GM11168 (cell line): ENCODE measurements around the gene MAX.

Experiments used
- in situ Hi-C: fragments of 300-500 bp; cut with MboI; formaldehyde crosslinking; loops from one replicate; pipeline ENCODE4 v1.12.0; 2022; ENCODE audit warnings: low sequenced_read_pairs; ENCODE audit not compliant: unreplicated experiment

Gene MAX

GRCh38 chr14:65102441-65103149, at the start of gene MAX:
MAX (minus strand) TSS chr14:65102517; CDS start chr14:65102339, 178 bp downstream.
- in situ Hi-C loops, result no loop called here

- in situ Hi-C loops, result no loop called here
These were observed 49.3 kb upstream of the MAX start for GRCh38 chr14:65151609-65151956.

- in situ Hi-C loops, result no loop called here
These were observed 48.7 kb upstream of the MAX start for GRCh38 chr14:65150898-65151608.

- in situ Hi-C loops, result no loop called here
These were observed 46.8 kb upstream of the MAX start for GRCh38 chr14:65149116-65149515.

- in situ Hi-C loops, result no loop called here
These were observed 41.9 kb upstream of the MAX start for GRCh38 chr14:65144170-65144569.

- in situ Hi-C loops, result no loop called here
These were observed 40.8 kb upstream of the MAX start for GRCh38 chr14:65142914-65143625.

- in situ Hi-C loops, result no loop called here
These were observed 40.1 kb upstream of the MAX start for GRCh38 chr14:65142429-65142828.

- in situ Hi-C loops, result no loop called here
These were observed 39.2 kb upstream of the MAX start for GRCh38 chr14:65141523-65141922.

- in situ Hi-C loops, result no loop called here
These were observed 35.5 kb upstream of the MAX start for GRCh38 chr14:65137648-65138307.

GRCh38 chr14:65134651-65135579, 32.6 kb upstream of the MAX start:
- in situ Hi-C loops, result no loop called here

GRCh38 chr14:65132855-65133254, 30.5 kb upstream of the MAX start:
- in situ Hi-C loops, result no loop called here

GRCh38 chr14:65131301-65131701, 29.0 kb upstream of the MAX start:
- in situ Hi-C loops, result no loop called here

- in situ Hi-C loops, result no loop called here
These were observed 25.8 kb upstream of the MAX start for GRCh38 chr14:65128096-65128495.

GRCh38 chr14:65117769-65118745, 15.7 kb upstream of the MAX start:
- in situ Hi-C loops, result no loop called here

- in situ Hi-C loops, result no loop called here
These were observed 13.3 kb upstream of the MAX start for GRCh38 chr14:65115615-65116014.

- in situ Hi-C loops, result no loop called here
These were observed 8.2 kb upstream of the MAX start for GRCh38 chr14:65110525-65110924.

- in situ Hi-C loops, result no loop called here
These were observed 7.0 kb upstream of the MAX start for GRCh38 chr14:65109357-65109756.

GRCh38 chr14:65107200-65107599, 4.9 kb upstream of the MAX start:
- in situ Hi-C loops, result no loop called here

GRCh38 chr14:65106736-65107135, 4.4 kb upstream of the MAX start:
- in situ Hi-C loops, result no loop called here
